HG03097 (cell line): Measurements from ENCODE around the gene GFM2.
"Not testable (repeated sequence)": the region's sequence is repeated elsewhere in the genome, so short reads cannot be mapped to it uniquely, and the experiment has no call there.

Experiments used
- ATAC-seq: cut with Tn5 transposase; IDR thresholded peaks from one replicate; pipeline ENCODE4 v1.9.1; 2021; ENCODE audit not compliant: unreplicated experiment, low FRiP score

Gene GFM2

DNA sequence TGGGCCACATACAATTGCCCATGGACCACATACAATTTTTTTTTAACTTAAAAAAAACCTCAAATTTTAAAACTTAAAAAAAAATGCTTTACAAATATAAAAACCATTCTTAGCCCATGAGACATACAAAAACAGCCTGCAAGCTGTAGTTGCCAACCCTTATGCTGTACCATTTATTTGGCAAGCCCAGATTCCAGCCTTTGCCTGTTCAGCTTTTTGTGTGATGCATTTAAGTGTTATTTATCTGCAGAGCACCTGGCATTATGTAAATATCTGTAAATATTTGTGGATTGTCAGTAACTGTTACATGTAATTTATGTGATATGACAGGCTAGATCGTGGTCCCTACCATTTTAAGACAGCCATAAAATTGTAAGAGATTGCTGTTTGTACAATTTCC lies 49.3 kb downstream of the GFM2 start:
- no peak for ATAC-seq

DNA sequence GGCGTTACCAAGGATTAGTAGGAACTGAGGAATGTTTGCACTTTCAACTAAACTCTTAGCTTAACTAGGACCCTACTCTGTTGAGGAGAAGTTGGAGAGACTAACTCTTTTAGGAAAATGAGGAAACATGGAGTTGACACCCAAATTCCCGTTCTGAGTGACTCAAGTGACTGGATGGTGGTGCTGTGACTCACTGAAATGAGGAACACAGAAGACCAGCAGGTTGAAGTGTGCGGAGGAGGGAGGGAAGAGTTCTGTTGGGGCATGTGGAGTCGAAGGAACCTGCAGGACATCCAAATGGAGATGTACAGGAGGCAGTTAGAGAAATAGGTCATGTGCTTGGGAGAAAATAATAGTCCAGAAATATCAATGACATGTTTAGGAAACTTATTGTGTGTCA lies 73.7 kb downstream of the GFM2 start:
- no peak for ATAC-seq

DNA sequence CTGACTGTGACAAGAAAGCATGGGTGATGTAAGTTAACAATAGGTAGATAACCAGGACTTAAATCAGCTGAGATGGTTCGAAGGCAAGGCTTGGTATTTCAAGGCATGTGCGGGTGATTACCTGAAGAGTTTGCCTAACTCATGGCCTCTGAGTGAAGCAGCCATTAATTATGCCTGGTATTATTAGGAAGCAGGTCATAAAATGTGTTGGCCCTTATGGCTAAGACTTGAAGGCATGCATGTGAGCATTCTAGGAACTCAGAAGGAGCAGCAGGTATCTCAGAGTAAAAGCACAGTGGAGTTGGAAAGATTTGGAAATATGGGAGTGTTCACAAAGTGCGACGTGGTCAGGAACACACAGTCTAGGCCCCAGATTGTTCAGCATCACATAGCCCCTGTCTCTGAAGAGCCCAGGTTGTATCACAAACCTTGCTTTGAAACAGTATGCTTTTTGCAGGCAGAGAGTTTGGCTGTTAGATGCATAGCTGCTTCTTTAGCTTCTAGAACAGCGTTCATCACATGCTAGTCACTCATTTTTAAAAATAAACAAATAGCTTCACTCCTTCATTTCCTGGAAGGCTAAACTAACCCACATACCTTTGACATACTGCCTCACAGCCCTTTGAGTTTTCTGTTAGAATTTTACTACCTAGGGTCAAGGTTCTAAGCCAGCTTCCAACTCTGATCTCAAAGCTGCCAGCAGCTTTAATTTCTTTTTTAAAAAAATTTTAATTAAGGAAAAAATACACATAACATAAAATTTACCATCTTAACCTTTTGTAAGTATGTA lies 79.8 kb downstream of the GFM2 start:
- no peak for ATAC-seq

DNA sequence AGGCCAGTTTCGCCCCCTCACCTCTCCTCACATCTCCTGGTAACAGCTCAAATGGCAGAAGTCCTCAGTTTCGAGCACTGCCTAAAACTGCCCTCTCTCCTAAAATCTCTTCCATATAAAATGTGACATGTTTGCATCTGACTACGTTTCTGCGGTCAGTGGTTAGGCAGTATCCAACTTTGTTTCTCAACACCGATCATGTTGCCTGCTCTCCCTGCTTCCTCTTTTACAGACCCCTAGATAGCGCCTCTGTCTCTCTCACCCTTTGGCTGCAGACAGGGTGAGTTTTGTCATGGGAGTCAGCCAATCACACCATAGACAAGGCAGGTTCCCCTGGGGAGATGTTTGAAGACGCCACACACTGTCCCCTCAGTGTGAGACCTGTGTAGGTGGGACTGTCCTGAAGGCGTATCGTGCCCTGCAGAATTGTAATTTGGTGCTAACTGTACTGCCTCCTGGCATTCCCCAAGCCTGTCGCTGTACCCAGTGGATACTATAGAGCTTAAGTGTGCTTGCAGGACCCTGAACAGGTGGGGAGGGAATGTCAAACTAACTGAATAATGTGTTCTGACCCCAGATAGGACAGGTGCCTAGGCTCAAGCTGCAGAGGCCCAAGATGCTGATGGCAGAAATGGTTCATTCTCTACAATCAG lies 80.8 kb downstream of the GFM2 start:
- peak; percentile 50 for ATAC-seq

DNA sequence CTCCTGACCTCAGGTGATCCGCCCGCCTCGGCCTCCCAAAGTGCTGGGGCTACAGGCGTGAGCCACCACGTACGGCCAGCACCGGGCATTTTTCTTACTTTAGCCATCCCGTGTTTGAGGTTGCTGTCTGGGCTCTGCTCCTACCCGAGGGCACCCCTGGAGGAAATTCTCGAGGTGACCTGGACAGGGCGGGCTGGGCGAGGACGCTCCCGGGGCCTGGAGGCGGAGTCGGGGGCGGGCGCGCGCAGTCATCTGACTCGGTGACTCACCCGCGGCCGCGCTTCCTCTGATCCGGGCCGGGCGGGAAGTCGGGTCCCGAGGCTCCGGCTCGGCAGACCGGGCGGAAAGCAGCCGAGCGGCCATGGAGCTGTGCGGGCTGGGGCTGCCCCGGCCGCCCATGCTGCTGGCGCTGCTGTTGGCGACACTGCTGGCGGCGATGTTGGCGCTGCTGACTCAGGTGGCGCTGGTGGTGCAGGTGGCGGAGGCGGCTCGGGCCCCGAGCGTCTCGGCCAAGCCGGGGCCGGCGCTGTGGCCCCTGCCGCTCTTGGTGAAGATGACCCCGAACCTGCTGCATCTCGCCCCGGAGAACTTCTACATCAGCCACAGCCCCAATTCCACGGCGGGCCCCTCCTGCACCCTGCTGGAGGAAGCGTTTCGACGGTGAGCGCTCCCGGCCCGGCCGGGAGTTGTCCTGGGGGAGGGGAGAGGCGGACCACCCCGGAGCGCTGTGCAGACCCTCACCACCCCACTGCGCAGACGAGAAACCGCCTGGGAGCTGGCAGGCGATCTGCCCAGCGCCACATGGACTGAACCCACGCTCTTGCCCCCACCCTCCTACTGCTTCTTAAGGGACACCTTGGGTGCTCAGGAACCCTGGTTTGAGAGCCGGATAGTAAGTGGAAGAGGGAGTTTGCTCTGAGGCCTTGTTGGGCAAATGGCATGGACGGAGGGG lies 81.7 kb downstream of the GFM2 start, which contains the start of gene HEXB:
Gene HEXB (plus strand): TSS at position 334 of the 952 bp plus-strand sequence. CDS start 28 bp downstream, at position 362.
- peak; percentile 84 for ATAC-seq

DNA sequence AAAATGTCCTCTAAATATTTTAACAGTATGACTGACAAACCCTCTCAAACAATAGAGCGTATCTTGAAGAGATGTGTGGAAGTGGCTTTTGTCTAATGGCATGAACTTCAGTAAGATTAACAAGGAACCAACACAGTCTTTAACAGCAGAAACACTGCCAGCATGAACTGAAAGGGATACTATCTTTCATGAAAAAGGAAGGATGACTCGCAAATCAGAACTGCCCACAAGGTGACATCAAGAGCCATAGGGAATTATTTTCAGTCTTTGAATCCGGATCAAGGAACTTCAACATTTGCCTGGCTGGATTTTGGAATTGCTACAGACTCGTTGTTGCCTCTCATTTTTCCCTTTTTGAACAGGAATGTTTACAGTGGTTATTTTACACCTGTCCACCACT lies 87.0 kb downstream of the GFM2 start:
- no peak for ATAC-seq

DNA sequence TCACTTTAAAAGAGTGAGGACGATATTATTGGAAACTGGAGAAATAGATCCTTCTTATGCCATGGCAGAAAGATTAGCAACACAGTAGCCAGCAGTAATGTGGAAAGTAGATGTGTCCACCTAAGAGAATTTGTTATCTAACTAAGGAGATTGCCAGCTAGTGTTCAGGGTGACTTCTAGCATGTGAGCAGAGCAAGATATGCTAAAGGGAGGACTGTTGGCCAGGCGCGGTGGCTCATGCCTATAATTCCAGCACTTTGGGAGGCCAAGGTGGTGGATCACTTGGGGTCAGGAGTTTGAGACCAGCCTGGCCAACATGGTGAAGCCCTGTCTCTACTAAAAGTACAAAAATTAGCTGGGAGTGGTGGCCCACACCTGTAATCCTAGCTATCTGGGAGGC lies 87.6 kb downstream of the GFM2 start:
- ATAC-seq = not testable (repeated sequence)

DNA sequence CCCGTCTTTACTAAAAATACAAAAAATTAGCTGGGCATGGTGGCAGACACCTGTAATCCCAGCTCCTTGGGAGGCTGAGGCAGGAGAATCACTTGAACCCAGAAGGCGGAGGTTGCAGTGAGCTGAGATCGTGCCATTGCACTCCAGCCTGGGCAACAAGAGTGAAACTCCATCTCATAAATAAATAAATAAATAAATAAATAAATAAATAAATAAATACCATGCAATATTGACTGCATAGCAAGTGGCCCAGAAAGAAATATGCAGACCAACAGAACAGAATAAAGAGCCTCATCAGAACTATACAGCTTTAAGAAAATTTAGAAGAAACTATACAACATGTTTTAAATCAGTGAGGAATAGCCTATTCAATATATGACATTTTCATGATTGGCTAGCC lies 88.8 kb downstream of the GFM2 start:
- not testable (repeated sequence) for ATAC-seq

DNA sequence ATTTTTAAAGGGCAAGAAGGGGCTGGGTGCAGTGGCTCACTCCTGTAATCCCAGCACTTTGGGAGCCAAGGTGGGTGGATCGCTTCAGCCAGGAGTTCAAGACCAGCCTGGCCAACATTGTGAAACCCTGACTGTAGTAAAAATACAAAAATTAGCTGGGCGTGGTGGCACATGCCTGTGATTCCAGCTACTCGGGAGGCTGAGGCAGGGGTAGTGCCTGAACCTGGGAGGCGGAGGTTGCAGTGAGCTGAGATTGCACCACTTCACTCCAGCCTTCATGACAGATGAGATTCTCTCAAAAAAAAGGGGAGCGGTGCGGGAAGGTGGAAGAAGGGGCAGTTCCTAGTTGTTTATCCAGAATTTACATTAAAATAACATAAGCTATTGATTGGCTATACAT lies 90.5 kb downstream of the GFM2 start:
- not testable (repeated sequence) for ATAC-seq

DNA sequence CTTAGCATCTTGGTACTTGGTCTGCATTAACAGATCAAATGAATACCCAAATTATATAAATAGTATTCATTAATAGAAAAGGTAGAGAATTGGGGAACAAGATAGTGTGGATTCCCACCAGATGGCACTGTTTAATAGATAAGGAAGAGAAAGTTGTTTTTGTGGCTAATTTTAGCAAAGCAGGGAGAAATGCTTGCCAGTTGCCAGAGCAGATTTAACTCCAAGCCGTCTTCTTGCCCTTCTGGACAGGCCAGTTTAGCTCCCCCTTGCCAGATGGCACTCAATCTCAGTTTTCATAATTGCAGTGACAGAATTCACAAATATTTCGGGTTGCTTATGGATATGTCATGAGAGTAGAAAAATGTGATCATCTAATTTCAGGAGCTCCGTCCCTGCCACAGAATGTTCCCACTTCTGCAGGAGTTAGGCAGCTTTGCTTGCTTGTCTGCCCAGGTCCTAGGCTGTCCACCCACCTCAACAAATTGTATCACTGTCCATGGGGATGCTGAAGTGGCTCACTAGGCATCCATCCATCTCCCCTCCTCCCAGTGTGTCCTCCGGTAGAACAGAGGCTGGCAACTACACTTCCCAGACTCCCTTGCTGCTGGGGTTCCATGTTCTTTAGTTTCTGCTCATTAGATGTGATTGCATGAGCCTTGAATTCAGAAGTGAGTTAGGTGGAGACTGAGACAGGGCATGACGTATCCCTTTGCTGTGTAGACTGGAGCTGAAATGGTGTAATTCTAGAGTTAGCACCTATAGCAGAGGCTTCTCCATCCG lies 93.7 kb downstream of the GFM2 start:
- no peak for ATAC-seq

DNA sequence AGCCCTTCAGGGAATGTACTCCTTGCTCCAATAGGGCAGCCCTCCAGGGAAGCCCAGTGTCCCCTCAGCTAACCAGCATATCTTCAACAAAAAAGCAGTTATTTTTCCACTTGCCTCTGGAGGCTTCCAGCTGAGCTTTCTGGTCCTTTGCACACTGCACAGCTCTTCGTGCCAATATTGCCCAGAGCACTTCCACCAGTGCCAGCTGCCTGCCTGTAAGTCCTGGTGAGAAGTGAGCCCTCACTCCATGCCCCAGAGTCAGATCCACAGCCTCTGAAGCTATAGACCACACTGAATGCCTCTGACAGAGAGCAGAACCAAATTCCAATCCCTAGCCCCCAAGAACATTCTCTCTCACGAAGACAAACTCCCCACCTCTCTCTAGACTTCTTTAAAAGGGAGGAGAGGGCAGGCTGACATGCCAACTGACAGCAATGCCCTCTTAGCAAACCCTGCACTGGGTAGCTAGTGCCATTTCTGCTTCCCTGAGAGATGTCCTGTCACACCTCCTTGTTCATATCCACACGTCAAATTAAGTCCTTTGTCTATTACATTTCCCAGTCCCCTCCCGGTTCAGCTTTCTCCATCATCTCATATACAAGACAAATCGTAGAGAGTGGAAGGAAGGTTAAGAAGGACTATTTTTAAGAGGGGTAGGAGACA lies 94.6 kb downstream of the GFM2 start:
- no peak for ATAC-seq
